ENCODE results near the gene HID1. TPM values are rescaled to one million over a fixed set of nuclear protein-coding genes. Genes with fewer than 3 reads are reported as not detected.

HID1 gene
- total and polyA plus RNA-seq, 9 of the 15 experiments (the other 6 are each of a cell fraction or from before 2014, with no cell fraction given) = 0.14 to 2.1 (median 0.54) TPM; not detected in 2

DNA sequence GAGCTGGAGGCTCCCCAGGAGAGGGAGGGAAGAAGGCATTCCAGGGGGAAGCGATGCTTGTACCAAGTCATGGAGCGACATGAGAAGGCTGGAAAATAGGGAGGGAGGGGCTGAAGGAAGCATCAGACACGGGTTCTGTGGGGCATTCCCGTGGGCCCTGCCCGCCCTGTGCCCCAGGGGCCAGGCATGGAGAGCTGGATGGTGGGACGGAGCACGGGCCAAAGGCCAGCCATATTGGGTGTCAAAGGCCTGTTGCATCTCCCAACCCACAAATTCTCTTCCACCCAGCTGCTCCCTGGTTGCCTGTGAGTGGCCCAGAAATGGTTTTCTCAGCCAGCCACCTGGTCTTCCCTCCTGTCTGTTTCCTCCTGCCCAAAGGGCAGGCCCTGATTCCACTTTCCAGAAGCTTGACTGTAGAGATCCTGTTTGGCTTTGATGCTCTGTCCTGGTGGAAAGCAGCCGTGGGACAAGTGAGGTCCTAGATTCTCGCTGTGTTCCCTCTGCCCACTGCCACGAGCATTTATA is 18.1 kb upstream of the HID1 start (continued):
- TF ChIP-seq, protein P1, sequence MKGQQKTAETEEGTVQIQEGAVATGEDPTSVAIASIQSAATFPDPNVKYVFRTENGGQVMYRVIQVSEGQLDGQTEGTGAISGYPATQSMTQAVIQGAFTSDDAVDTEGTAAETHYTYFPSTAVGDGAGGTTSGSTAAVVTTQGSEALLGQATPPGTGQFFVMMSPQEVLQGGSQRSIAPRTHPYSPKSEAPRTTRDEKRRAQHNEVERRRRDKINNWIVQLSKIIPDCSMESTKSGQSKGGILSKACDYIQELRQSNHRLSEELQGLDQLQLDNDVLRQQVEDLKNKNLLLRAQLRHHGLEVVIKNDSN (CRISPR knock-in tag; IDR thresholded peaks at IDR 0.05) = no peak
- TF ChIP-seq KLF6 (CRISPR knock-in tag; IDR thresholded peaks at IDR 0.05; ENCODE audit: borderline replicate concordance) = no peak

DNA sequence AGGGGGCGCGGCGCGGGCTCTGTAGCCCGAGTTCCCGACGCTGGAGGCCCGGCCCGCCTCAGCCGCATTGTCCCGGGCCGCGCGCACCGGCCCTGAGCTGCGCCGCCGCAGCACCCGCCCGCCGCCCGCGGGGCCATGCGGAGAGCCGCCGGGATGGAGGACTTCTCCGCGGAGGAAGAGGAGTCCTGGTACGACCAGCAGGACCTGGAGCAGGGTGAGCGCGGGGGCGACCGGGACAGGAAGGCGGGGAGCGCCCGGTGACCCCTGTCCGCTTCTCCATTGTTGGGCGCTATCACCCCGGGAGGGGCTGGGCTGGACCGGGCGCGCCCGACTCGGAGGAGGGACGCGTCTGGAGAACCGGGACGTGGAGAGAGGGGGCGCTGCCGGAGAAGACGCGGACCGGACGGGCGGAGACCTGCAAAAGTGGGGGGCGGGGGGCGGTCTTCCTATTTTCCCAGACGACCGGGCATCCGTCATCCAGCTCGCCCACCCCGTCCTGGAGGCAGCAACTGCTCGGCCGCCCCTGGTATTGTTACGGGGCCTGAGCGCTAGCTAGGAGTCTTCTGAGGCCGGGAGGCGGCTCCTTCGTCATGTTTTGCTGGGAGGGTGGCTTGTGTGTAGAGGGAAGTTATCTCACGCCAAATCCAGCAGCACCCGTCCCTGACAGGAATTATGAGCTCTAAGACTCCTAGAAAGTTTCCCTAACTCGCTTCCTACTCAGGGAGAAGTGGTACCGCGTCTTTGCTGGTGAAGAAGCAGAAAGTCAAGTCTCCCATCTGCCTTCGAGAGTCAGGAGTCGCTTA is 15.6 kb upstream of the HID1 start:
- intact Hi-C loops (cut with micrococcal nuclease) (no loop called here), in situ Hi-C loops (cut with MboI) (no loop called here)
- 1% methylated on average over 33 of the region's 76 CpGs for WGBS (ENCODE audit: insufficient coverage, low coverage, missing lambda C conversion rate)
- Histone ChIP-seq H3K9me3 (replicated peaks; ENCODE audit: control insufficient read depth, insufficient read depth, low read depth, low read length) (no peaks in the 10 kb centered on the region), H3K9ac (ENCODE audit: insufficient read depth in 1 of 2, low read depth in 2 of 2, low read length in 2 of 2) (peak overlapping the region; percentile 69 to 93), H4K20me1 (replicated peaks; ENCODE audit: control insufficient read depth, insufficient read depth, low read length) (peaks cover 7% of the 10 kb centered on the region; the same call in 1 of the 2 replicates), H3K4me1 (replicated peaks in 1 of 2; ENCODE audit: control insufficient read depth in 2 of 2, insufficient read depth in 2 of 2, low read length in 2 of 2) (peaks cover 12 to 34% of the 10 kb centered on the region in 2 experiments; a peak in 4 of 5 replicates), H3K79me2 (ENCODE audit: control insufficient read depth, insufficient read depth, low read length) (peaks cover 10% of the 10 kb centered on the region; the same call in 2 of the 3 replicates), H3K27me3 (ENCODE audit: control insufficient read depth in 2 of 2, insufficient read depth in 2 of 2, low read length in 2 of 2) (no peaks in the 10 kb centered on the region), H2AFZ (ENCODE audit: low read depth, low read length) (peak overlapping the region; percentile 94), H3K4me3 (peak overlapping the region; percentile 83), H3K27ac (ENCODE audit: extremely low read depth, low read depth, low read length) (peak overlapping the region; percentile 75), H3K36me3 (ENCODE audit: control insufficient read depth, insufficient read depth, low read length) (no peaks in the 10 kb centered on the region), H3K4me2 (ENCODE audit: insufficient read depth, low read length) (peak overlapping the region; percentile 94), H3K9me1 (ENCODE audit: control insufficient read depth, insufficient read depth, low read length) (no peaks in the 10 kb centered on the region)
- DNase-seq (ENCODE audit: extremely low read depth in 1 of 4, low spot score in 3 of 4) (peak; percentile 70 to 78 (median 77)), ATAC-seq (peak; percentile 81), FAIRE-seq (peak; percentile 56)
- ChIA-PET POLR2A (interaction anchor here (0.5 to 6.4 kb wide), 15 partner anchors 8 to 750 kb away, joined by 3 to 56 read pairs (median 4); partner anchors contain the start of gene MRPL58), CTCF (ENCODE audit: low intra/inter-chr PET ratio) (interaction anchor here (0.6 to 1.1 kb wide), 3 partner anchors 18 to 85 kb away, joined by 3 to 5 read pairs (median 4); no protein-coding TSS in a partner anchor)
- no TSS peak for BruUV-seq (replicated peaks)
- TF ChIP-seq POLR2G (IDR thresholded peaks at IDR 0.05; ENCODE audit: low read depth, low read length) (peak; percentile 54), GABPB1 (CRISPR knock-in tag; IDR thresholded peaks at IDR 0.05) (peak; percentile 40; the same call in 1 of the 2 replicates), SMARCA4 (IDR thresholded peaks at IDR 0.05) (peak; percentile 56), TEAD1 (CRISPR knock-in tag; IDR thresholded peaks at IDR 0.05) (0 out of 4 replicates have a peak, but pooled peaks of 1 of the 2 experiments have one; percentile 27), SMARCE1 (IDR thresholded peaks at IDR 0.05) (peak; percentile 84), HNRNPLL (IDR thresholded peaks at IDR 0.05; ENCODE audit: low read depth, low read length, poor library complexity, severe bottlenecking) (peak; percentile 21), RBM14 (IDR thresholded peaks at IDR 0.05; ENCODE audit: borderline replicate concordance, insufficient read depth, low read depth, low read length) (peak; percentile 88; the same call in 1 of the 2 replicates), EP400 (IDR thresholded peaks at IDR 0.05) (peak; percentile 64), ARID2 (IDR thresholded peaks at IDR 0.05) (0 out of 2 replicates have a peak, but pooled peaks have one; percentile 8), NR4A1 (CRISPR knock-in tag; IDR thresholded peaks at IDR 0.05) (no peak), NR4A1 (tag; IDR thresholded peaks at IDR 0.05) (no peak; the same call in 1 of the 2 replicates), DPF2 (IDR thresholded peaks at IDR 0.05) (no peak), DDX20 (tag; IDR thresholded peaks at IDR 0.05; ENCODE audit: low read depth) (no peak)
- TF ChIP-seq, protein P2, sequence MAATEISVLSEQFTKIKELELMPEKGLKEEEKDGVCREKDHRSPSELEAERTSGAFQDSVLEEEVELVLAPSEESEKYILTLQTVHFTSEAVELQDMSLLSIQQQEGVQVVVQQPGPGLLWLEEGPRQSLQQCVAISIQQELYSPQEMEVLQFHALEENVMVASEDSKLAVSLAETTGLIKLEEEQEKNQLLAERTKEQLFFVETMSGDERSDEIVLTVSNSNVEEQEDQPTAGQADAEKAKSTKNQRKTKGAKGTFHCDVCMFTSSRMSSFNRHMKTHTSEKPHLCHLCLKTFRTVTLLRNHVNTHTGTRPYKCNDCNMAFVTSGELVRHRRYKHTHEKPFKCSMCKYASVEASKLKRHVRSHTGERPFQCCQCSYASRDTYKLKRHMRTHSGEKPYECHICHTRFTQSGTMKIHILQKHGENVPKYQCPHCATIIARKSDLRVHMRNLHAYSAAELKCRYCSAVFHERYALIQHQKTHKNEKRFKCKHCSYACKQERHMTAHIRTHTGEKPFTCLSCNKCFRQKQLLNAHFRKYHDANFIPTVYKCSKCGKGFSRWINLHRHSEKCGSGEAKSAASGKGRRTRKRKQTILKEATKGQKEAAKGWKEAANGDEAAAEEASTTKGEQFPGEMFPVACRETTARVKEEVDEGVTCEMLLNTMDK (IDR thresholded peaks at IDR 0.05; ENCODE audit: borderline replicate concordance, insufficient read depth, low read depth, low read length, poor library complexity, severe bottlenecking) = peak; percentile 24
- TF ChIP-seq, protein P3, sequence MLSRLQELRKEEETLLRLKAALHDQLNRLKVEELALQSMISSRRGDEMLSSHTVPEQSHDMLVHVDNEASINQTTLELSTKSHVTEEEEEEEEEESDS (CRISPR knock-in tag; IDR thresholded peaks at IDR 0.05) = no peak
